Lower lobe of right lung (tissue), 2 donors: ENCODE data around the gene PTCD2. TPM values are rescaled to one million over a fixed set of nuclear protein-coding genes. Genes with fewer than 3 reads are reported as not detected.
A peak's percentile ranks its signal among the peaks of the same experiment; 100 is the strongest.

ENCODE experiments used
- ATAC-seq, 2 donors: fragments of 200-7000 bp; cut with Tn5 transposase; one replicate each; pipeline ENCODE4 v1.9.1; 2020 to 2022; ENCODE audit warnings: mild to moderate bottlenecking in 2 of 2, moderate library complexity in 2 of 2
- DNase-seq: peaks from one replicate; pipeline ENCODE4 v3.0.0-alpha.2; 2020
- H3K27ac ChIP-seq: fragments of 200-600 bp; one replicate; pipeline ENCODE4 v1.8.0; 2022
- H3K27me3 ChIP-seq: fragments of 200-600 bp; one replicate; pipeline ENCODE4 v1.8.0; 2022; ENCODE audit warnings: low read depth
- H3K36me3 ChIP-seq: fragments of 200-600 bp; one replicate; pipeline ENCODE4 v1.8.0; 2022; ENCODE audit warnings: mild to moderate bottlenecking
- H3K4me1 ChIP-seq: fragments of 200-600 bp; one replicate; pipeline ENCODE4 v1.8.0; 2022
- H3K4me3 ChIP-seq: fragments of 200-600 bp; one replicate; pipeline ENCODE4 v1.8.0; 2022; ENCODE audit warnings: mild to moderate bottlenecking
- H3K9me3 ChIP-seq: fragments of 200-600 bp; one replicate; pipeline ENCODE4 v1.8.0; 2022
- intact Hi-C: fragments of 100-400 bp; cut with DNase I; formaldehyde crosslinking; loops from one replicate; pipeline ENCODE4 v1.11.0; 2022
- total RNA-seq: library from RNA; stranded (reverse); fragmentation: NEBNext Ultra II Directional; extraction: Animal tissue kit (Norgen Biotek cat#: 25700); gene quantifications from one replicate; pipeline ENCODE4 v1.2.1, GENCODE V29; 2021
- TF ChIP-seq, protein P1 (sequence below): fragments of 200-600 bp; IDR thresholded peaks from one replicate; pipeline ENCODE4 v1.8.0; 2022; ENCODE audit warnings: antibody characterized with exemption, mild to moderate bottlenecking
- donor health status: DM: no; HTN: yes; CAD: no; lungs with severe emphysema.

Gene PTCD2
- total RNA-seq, 1 donor from 2014 or later = 5.9 TPM

DNA sequence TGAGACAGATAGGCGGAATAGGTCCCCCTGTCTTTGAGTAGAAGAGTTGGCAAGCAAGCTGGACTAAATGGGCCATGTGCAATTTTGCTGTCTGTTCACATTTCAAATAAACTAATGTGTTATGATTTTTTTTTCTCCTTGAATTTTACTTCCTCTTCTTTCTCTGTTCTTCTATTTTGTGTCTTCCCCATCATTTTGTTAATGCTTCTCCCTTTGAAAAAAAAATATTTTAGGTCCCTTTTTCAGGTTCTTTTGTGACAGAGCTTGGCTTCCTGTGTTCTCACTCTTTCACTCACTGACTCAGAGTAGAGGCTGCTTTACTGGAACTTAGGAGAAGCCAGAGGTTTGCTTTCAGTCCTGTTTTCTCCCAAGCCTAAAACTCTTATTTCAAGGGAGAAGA lies 48.1 kb downstream of the PTCD2 start:
- no peaks in the 10 kb centered on the region for H3K27me3 ChIP-seq
- ATAC-seq = no peak
- peak overlapping the region; percentile 9 for H3K27ac ChIP-seq
- TF ChIP-seq, protein P1, sequence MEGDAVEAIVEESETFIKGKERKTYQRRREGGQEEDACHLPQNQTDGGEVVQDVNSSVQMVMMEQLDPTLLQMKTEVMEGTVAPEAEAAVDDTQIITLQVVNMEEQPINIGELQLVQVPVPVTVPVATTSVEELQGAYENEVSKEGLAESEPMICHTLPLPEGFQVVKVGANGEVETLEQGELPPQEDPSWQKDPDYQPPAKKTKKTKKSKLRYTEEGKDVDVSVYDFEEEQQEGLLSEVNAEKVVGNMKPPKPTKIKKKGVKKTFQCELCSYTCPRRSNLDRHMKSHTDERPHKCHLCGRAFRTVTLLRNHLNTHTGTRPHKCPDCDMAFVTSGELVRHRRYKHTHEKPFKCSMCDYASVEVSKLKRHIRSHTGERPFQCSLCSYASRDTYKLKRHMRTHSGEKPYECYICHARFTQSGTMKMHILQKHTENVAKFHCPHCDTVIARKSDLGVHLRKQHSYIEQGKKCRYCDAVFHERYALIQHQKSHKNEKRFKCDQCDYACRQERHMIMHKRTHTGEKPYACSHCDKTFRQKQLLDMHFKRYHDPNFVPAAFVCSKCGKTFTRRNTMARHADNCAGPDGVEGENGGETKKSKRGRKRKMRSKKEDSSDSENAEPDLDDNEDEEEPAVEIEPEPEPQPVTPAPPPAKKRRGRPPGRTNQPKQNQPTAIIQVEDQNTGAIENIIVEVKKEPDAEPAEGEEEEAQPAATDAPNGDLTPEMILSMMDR = no peak
- H3K4me3 ChIP-seq = no peak overlapping the region
- H3K9me3 ChIP-seq = no peaks in the 10 kb centered on the region
- H3K36me3 ChIP-seq = no peaks in the 10 kb centered on the region
- DNase-seq = no peak
- intact Hi-C loops = no loop called here
- H3K4me1 ChIP-seq = peaks cover 22% of the 10 kb centered on the region

DNA sequence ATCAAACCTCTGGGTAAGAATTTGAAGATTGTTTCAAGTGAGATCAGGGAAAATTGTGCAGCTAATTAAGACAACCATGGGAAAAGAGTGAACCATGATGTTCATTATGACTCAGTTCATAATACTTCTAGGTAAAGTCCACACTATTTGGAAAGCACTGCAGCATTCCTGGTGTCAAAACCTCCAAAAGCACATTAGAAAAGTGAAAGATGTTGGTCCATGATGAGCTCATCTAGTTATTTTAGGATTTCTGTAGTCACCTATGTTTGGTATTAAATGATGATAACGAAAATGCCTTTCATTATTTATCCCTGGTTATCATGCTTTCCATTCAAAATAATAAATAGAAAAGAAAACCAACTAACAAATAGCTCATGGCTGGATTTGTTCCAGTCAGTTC lies 49.1 kb downstream of the PTCD2 start:
- H3K9me3 ChIP-seq = no peaks in the 10 kb centered on the region
- H3K27me3 ChIP-seq = no peaks in the 10 kb centered on the region
- no peak overlapping the region for H3K4me3 ChIP-seq
- ATAC-seq (no peak), DNase-seq (no peak)
- no peak overlapping the region for H3K27ac ChIP-seq
- intact Hi-C loops = no loop called here
- H3K4me1 ChIP-seq = peaks cover 22% of the 10 kb centered on the region
- TF ChIP-seq, protein P1 = no peak
- H3K36me3 ChIP-seq = no peaks in the 10 kb centered on the region

DNA sequence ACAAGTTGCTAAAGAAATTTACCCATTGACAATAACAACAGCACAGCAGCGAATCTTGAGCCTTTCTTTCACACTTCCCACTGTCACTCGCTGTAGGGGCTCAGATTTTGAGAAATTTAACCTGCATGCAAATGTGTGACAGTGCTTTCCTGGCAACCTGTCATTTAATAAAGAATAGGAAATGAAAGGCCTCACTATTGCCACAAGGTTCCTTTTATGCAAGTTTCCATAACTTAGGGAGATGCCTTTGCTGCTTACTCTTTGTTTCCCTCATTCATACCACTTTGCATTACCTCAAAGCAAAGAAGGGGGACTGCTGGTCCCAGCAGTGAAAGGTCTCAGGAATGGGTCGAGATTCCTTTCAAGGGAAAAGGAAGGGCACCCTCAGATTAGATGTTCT lies 49.5 kb downstream of the PTCD2 start:
- H3K27me3 ChIP-seq = no peaks in the 10 kb centered on the region
- H3K4me3 ChIP-seq = no peak overlapping the region
- no peaks in the 10 kb centered on the region for H3K36me3 ChIP-seq
- TF ChIP-seq, protein P1 = no peak
- intact Hi-C loops = no loop called here
- DNase-seq (no peak), ATAC-seq (no peak)
- H3K27ac ChIP-seq = no peak overlapping the region
- peaks cover 22% of the 10 kb centered on the region for H3K4me1 ChIP-seq
- H3K9me3 ChIP-seq = no peaks in the 10 kb centered on the region

DNA sequence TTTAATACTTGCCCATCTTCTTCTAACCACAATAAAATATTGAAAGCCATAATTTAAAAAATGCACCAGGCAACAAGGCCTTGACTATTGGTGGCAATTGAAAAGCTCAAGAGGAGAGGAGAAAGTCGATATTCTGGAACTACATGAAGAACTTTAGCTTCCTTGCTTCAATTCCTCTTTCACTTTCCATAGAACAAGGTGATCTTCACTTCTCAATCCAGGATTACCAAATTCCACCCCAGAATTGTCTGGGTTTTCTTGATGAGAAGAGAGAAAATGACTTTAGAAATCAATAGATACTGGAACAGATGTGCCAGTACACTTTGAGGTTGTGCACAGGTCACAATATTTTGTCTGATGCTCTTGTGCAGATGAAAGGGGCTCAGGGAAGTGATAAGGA lies 52.2 kb downstream of the PTCD2 start:
- H3K4me3 ChIP-seq = no peak overlapping the region
- no peaks in the 10 kb centered on the region for H3K27me3 ChIP-seq
- DNase-seq (no peak), ATAC-seq (peak in 1 of 2 donors; percentile 31)
- no peaks in the 10 kb centered on the region for H3K36me3 ChIP-seq
- TF ChIP-seq, protein P1 = no peak
- peaks cover 15% of the 10 kb centered on the region for H3K4me1 ChIP-seq
- H3K9me3 ChIP-seq = no peaks in the 10 kb centered on the region
- intact Hi-C loops = no loop called here
- no peak overlapping the region for H3K27ac ChIP-seq

DNA sequence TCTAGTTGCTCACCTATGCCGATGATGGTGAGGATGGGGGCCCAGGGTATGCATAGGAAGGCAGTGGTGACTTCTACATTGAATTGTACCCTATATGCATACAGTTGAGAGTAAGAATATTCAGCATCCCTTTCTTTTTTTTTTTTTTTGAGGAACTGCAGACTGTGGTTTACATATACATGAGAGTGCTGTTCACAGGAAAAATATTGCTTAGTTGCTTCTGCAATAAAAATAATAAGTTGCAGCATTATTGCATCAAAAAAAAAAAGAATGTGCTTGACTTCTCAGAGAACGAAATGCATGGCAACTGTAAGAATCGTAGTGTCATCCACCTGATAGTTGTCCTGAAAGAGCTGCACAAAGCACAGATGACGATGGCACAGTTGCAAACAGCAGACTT lies 52.8 kb downstream of the PTCD2 start:
- H3K4me3 ChIP-seq = no peak overlapping the region
- intact Hi-C loops = no loop called here
- H3K36me3 ChIP-seq = no peaks in the 10 kb centered on the region
- DNase-seq = no peak
- no peaks in the 10 kb centered on the region for H3K27me3 ChIP-seq
- no peak overlapping the region for H3K27ac ChIP-seq
- no peaks in the 10 kb centered on the region for H3K9me3 ChIP-seq
- TF ChIP-seq, protein P1 = no peak
- peak in 1 of 2 donors; percentile 31 for ATAC-seq
- peaks cover 18% of the 10 kb centered on the region for H3K4me1 ChIP-seq

DNA sequence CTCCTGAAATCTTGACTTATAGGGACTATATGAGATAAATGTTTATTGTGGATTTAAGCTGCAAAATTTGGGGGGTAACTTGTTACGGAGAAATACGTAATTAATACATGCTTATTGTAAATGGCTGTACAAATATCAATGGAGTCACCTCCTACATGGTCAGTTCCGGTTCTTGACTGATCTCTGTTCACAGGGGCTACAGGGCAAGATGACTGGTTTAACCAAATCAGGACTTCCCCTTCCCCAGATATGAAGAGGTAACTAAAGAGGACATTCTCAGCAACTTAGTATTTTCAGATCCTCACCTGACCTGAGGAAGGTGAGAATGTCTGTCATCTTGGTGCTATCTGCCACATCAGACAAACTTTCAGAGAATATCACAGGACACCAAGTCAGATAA lies 54.7 kb downstream of the PTCD2 start:
- DNase-seq = no peak
- TF ChIP-seq, protein P1 = no peak
- no peaks in the 10 kb centered on the region for H3K36me3 ChIP-seq
- intact Hi-C loops = no loop called here
- H3K27ac ChIP-seq = no peak overlapping the region
- peaks cover 15% of the 10 kb centered on the region for H3K4me1 ChIP-seq
- H3K4me3 ChIP-seq = no peak overlapping the region
- no peaks in the 10 kb centered on the region for H3K27me3 ChIP-seq
- no peaks in the 10 kb centered on the region for H3K9me3 ChIP-seq
- no peak for ATAC-seq
